VCaP (cell line): ENCODE results near the gene CDH4.

Experiments used
- H3K27ac ChIP-seq: fragments of 450-650 bp; 2 replicates; pipeline ENCODE4 v1.5.1; 2017
- TF ChIP-seq, protein P1 (sequence below): fragments of 450-650 bp; conservative IDR thresholded peaks from 2 replicates; pipeline ENCODE4 v1.5.1; 2017; ENCODE audit warnings: mild to moderate bottlenecking, moderate library complexity

CDH4 gene

DNA sequence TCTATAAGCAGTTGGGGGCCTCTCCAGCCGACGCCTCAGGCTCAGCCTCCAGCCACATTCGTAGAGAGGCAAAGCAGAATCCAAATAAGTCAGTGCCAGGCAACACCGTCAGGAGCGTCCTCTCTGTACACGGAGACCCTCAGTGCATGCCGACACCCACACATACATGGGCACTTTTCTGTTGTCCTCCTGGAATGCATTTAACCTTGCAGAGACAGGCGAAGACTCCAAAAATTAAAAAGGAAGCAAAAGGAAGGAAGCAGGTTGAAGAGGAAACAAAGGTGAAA, 487.7 kb downstream of the CDH4 start:
- TF ChIP-seq, protein P1, sequence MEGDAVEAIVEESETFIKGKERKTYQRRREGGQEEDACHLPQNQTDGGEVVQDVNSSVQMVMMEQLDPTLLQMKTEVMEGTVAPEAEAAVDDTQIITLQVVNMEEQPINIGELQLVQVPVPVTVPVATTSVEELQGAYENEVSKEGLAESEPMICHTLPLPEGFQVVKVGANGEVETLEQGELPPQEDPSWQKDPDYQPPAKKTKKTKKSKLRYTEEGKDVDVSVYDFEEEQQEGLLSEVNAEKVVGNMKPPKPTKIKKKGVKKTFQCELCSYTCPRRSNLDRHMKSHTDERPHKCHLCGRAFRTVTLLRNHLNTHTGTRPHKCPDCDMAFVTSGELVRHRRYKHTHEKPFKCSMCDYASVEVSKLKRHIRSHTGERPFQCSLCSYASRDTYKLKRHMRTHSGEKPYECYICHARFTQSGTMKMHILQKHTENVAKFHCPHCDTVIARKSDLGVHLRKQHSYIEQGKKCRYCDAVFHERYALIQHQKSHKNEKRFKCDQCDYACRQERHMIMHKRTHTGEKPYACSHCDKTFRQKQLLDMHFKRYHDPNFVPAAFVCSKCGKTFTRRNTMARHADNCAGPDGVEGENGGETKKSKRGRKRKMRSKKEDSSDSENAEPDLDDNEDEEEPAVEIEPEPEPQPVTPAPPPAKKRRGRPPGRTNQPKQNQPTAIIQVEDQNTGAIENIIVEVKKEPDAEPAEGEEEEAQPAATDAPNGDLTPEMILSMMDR: no peak

DNA sequence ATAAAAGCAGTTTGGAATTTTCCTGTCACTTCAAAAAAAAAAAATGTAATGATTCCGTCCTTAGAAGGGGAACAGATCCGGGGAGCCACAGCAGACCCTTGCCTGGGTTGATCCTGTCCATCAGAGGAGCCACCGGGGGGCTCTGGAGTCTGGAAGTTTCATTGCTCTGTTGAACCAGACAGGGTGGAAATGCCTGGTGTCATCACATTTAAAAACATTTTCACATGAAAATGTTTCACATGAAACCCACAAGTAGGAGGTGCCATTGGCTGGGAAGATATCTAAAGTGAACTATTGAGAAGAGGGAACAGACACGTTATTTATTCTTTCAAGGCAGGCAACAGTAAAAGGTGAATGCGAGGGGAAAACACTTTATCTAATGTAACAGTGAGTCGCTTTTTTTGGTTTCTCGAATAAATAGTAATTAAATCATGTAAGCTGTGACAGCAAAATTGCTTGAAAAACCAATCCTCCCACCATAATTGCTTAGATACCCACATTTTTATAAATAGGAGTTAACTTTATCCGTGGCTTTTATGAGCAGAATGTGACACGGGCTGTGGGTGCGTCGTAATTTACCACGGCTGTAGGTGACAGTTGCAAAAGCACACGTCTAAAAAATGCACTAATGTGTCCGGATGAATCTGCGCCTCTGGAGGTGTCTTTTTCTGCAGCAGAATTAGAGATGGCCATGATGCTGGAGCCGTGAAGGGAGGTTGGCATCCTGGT, 490.2 kb downstream of the CDH4 start:
- no peak overlapping the region for H3K27ac ChIP-seq
- TF ChIP-seq, protein P1: peak; percentile 62

More for the DNA sequence above, 487.7 kb downstream of the CDH4 start:
- H3K27ac ChIP-seq: no peak overlapping the region

DNA sequence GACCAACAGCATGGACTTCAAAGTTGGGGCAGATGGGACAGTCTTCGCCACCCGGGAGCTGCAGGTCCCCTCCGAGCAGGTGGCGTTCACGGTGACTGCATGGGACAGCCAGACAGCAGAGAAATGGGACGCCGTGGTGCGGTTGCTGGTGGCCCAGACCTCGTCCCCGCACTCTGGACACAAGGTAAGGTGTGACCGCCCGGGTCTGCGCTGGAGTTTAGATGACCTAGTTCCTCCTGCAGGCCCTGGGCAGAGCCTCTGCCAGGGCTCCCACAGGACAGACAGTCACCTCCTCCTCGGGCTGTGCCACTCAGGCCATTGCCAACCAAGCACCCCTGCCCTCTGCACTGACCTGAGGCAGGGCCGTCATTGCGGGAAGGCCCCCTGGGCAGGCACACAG, 491.5 kb downstream of the CDH4 start:
- no peak overlapping the region for H3K27ac ChIP-seq
- TF ChIP-seq, protein P1: no peak

DNA sequence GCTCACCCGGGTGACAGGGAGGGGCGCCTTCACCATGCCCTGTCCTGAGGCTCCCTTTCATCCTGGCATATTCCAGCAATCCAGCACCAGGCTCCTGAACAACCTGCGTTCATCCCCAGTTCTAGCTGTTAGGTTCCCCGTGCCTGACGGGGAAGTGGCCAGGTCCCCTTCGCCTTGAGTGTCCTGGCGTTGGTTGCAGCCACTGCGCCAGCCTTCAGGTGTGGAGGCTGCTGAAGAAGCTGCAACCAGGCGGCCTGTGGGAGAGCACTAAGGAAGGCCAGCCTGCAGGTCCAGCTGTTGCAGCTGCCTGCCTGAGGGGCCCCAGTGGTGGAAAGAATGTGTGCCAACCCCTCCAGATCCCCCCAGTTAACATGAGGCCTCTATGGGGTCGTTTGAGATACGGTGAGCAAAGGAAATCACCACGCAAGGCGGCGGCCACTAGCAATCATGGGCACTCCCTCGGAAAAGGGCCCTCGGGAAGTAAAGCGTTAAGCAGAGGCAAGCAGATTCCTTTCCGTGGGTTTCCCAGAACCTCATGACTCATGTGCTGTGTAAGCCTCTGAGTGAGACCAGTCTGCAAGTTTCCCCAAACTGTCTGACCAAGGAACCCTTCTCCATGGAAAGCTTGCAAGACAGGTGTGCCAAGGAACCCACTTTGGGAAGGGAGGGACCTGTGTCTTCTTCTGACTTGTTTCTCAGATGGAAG, 492.8 kb downstream of the CDH4 start:
- H3K27ac ChIP-seq: no peak overlapping the region
- TF ChIP-seq, protein P1: no peak

DNA sequence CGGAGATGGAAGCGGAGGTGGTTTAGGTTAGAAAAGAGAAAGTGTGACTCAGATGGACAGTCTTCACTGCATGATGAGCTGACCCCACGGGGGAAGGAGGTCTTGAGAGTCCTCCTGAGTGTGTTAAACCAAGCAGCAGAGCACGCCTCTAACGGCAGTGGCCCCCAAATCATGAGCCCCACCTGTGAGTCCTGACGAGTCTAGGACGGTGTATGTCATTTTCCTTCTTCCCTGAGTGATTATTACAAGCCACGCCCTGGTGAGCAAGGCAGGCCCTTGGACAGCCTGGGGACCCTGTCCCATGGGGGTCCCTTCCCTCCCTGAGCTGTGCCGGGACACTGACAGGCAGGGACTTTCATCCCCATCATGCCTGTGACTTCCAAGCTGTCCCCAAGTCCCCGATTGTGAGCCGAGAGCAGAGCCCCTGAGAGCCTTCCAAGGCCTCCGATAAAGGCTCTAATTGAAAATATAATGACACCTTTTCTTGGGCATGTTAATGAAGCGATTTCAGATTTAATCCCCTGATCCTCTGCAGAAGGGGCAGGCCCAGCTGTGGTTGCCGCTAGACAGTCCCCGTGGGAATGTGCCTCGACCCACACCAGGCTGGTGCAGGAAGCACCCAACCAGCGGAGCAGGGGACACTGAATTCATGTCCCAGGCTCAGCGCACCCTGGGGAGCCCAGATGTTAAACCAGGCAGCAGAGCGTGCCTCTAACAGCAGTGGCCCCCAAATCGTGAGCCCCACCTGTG, 493.5 kb downstream of the CDH4 start:
- TF ChIP-seq, protein P1: no peak
- H3K27ac ChIP-seq: no peak overlapping the region

DNA sequence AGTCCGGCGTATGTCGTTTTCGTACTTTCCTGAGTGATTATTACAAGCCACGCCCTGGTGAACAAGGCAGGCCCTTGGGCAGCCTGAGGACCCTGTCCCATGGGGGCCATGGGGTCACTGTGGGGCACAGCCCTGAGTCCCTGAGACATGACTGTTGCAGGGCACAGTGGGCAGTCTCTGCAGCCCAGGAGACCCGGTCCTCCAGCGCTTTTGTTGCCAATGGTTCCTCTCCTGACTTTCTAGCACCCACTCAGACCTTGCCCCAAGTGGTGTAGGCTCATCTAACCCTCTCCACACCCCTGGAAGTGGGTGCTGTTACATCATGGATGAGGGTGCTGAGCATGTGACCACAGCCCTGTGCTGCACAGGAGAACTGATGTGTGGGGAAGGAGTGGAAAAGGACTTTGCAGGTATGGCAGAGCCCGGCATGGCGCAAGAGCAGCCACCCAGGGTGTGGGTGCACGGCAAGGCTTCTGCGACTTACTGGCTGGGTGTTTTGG, 494.1 kb downstream of the CDH4 start:
- TF ChIP-seq, protein P1: no peak
- H3K27ac ChIP-seq: no peak overlapping the region

DNA sequence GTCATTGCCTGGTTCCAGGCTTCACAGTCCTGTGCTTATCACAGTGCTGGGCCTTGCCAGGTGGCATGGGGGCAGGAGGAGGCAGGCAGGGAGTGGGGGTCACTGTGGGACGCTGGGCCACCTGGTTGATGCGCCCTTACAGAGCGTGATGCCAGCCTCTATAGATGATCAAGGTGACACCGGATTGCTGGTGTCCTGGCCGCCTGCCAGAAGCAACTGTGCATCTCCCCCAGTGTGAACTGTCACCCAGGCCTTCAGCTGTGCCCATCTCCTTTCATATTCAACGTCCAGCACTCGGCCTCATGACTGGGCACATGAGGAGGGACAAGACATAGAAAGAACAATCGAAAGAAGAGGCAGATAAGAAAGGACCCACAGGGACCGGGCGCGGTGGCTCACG, 494.7 kb downstream of the CDH4 start:
- no peak overlapping the region for H3K27ac ChIP-seq
- TF ChIP-seq, protein P1: no peak
